NOMO-1 treated with DMSO at 0.1 percent for 48 hours (cell line): ENCODE results near the gene TAF4B.
"Not testable (repeated sequence)": the region's sequence is repeated elsewhere in the genome, so short reads cannot be mapped to it uniquely, and the experiment has no call there.

Experiments
- DNase-seq: peaks from one replicate; lab custom pipeline; 2025; ENCODE audit not compliant: unreplicated experiment; lab: John Stamatoyannopoulos, UW

TAF4B gene

GRCh38 chr18:26301681-26302080, 75.4 kb downstream of the TAF4B start:
- no peak for DNase-seq

- DNase-seq = not testable (repeated sequence)
These were observed 77.0 kb downstream of the TAF4B start for GRCh38 chr18:26303222-26303621.

- no peak for DNase-seq
These were observed 78.3 kb downstream of the TAF4B start for GRCh38 chr18:26304511-26304910.

GRCh38 chr18:26307161-26307773, 81.0 kb downstream of the TAF4B start:
- DNase-seq = peak; percentile 42

DNA sequence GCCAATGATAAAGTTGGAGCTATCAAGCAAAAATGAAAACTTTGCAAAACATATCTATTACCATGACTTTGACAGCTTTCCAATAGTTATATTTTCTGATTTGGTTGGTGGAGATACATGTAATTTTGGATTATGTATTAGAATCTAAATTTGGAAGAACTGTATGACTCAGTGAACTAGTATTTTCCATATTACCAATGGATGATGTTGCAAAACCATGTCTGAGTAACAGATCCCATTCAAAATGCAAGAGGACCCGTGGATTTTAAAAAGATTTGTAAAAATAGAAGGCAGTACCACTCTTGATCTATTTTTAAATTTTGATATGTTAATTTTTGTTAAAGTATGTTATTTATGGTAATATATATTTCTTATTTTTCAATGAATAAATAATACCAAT, 83.0 kb downstream of the TAF4B start:
- DNase-seq = no peak

- no peak for DNase-seq
These were observed 86.0 kb downstream of the TAF4B start for GRCh38 chr18:26312199-26312598.

GRCh38 chr18:26317398-26317797, 91.2 kb downstream of the TAF4B start:
- no peak for DNase-seq

GRCh38 chr18:26320686-26321085, 94.4 kb downstream of the TAF4B start:
- DNase-seq = no peak

- no peak for DNase-seq
These were observed 96.8 kb downstream of the TAF4B start for GRCh38 chr18:26322890-26323653.

DNA sequence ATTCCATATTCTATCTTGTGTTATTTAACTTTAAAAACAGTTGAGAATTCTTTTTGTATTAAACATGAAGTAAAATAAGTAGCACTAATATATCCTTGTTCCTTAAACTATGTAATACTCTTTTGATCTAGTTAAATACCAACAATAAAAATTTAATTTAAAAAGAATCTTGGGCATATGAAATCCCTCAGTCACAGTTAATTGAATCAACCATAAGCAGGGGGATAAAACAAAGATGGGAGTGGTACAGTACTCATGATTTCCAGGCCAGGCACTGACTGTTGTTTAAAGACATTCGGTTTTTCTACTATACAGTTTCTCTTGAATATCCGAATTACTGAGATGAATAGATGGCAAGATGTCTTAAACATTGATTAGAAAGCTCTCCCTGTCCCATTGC, 99.5 kb downstream of the TAF4B start:
- no peak for DNase-seq

GRCh38 chr18:26327062-26327461, 100.8 kb downstream of the TAF4B start:
- DNase-seq = no peak

DNA sequence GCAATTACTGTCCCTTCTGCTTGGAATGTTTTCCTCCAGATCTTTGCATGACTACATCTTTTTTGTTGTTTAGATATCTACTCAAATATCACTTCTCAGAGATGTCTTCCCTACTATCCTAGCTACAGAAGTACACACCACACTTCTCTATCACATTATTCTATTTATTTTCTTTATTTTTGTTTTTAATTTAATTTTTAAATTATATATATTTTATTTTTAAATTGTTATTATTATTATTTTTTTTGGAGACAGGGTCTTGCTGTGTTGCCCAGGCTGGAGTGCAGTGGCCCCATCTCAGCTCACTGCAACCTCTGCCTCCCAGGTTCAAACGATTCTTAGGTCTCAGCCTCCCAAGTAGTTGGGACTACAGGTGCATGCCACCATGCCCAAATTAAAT, 106.7 kb downstream of the TAF4B start:
- no peak for DNase-seq

- no peak for DNase-seq
These were observed 108.9 kb downstream of the TAF4B start for GRCh38 chr18:26335156-26335555.

GRCh38 chr18:26335571-26336487, 109.6 kb downstream of the TAF4B start:
- no peak for DNase-seq

GRCh38 chr18:26336572-26336971, 110.3 kb downstream of the TAF4B start:
- DNase-seq = no peak

DNA sequence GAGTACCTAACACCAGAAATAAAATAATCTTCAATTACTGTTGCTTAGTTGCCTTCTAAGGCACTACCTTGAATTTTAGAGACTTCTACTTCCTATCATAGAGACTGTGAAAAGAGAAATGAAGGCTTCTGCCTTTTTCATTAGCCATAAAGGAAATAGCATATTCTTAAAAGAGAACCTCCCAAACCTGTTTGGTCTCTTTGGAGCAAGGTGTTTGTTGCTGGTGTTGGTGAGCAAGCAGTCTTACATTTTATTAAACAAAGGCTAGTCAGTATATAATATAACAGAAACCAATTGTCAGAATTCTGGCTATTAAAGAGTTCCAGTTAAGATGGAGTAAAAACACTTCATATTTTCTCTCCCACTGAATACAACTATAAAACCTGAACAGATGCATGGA, 116.4 kb downstream of the TAF4B start:
- DNase-seq = no peak

DNA sequence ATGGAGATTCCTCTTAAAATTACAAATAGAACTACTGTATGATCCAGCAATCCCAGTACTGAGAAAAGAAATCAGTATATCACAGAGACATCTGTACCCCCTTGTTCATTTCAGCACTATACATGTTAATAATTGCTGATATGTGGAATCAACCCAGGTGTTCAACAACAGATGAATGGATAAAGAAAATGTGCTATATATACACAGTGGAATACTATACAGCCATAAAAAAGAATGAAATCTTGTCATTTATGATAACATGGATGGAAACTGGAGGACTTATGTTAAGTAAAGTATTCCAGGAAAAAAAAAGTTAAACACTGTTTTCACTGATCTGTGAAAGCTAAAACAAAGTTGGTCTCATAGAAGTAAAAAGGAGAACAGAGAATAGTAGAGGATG, 124.7 kb downstream of the TAF4B start:
- DNase-seq = no peak

DNA sequence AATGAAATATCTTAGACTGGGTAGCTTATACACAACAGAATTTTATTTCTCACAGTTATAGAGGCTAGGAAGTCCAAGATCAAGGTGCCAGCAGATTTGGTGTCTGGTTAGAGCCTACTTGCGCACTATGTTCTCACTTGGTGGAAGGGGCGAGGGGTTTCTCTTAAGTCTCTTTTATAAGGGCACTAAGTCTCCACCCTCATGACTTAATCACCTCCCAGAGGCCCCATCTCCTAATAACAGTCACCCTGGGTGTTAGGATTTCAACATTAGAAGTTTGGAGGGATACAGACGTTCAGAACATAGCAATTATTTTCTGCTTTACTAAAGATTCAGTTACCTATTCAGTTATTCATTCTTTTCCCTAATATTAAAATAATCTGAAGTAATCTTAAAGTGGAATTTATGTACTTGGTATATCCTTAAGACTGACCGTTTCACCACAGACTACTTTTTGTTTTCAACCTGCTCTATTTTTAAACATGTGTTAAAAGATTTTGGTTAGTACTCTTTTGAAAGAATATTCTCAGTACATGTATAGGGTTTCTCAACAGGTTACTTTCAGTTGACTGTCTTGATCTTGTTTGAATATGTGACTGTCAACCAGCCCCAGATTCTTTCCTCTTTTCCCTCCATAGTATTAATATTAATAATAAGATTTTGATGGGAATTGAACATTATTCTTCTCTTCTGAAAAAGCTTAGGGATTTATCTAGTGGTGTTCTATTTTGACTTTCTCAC, 130.0 kb downstream of the TAF4B start:
- DNase-seq = no peak

DNA sequence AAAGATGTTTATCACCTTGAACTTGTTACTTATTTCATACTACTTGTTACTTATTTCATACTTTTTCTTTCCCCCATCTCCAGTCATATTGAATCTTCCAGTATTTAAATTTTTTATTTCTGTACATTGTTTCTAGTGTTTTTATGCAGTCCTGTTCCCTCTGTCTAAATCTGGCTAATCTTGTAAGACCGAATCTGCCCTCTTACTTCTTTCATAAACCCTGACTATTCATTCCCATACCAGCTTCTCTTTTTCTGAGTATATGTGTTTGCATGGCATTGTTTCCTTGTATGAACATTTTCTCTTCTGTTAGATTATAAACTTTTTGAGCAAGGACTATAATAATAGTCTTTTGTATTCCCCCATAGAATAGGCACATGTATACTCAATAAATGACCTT, 131.7 kb downstream of the TAF4B start:
- DNase-seq = no peak

GRCh38 chr18:26362021-26362420, 135.8 kb downstream of the TAF4B start:
- no peak for DNase-seq

DNA sequence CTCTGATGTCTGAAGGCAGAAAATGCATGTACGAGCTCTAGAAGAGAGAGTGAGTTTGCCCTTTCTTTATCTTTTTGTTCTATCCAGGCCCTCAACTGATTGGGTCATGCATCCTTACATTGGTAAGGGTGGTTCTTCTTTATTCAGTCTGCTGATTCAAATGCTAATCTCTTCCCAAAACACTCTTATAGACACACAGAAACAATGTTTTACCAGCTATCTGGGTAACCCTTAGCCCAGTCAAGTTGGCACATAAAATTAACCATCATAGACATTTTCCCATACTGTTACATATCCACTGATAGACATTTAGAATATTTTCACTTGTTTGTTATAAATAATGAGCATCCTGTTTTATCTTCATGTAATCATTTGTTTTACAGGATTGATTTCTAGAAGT, 141.2 kb downstream of the TAF4B start:
- no peak for DNase-seq
